Ovary (tissue), 9 donors: Measurements from ENCODE around the gene PAAF1. TPM values are rescaled to one million over a fixed set of nuclear protein-coding genes. Genes with fewer than 3 reads are reported as not detected.

ENCODE experiments used
- DNase-seq, 5 donors: peaks; one replicate each; pipeline ENCODE4 v3.0.0-alpha.2; 2019 to 2020
- H3K27ac ChIP-seq, 2 donors: fragments of 200-600 bp; one replicate each; pipeline versions ENCODE4 v1.5.1 to v1.8.0; 2019 to 2022
- H3K27me3 ChIP-seq: fragments of 200-600 bp; one replicate; pipeline ENCODE4 v1.8.0; 2022
- H3K36me3 ChIP-seq: fragments of 200-600 bp; sonication (generic); one replicate; pipeline ENCODE4 v1.5.1; 2019
- H3K4me1 ChIP-seq: one replicate; pipeline ENCODE4 v1.8.1; 2013; ENCODE audit warnings: mild to moderate bottlenecking, moderate library complexity; ENCODE audit not compliant: insufficient read depth
- H3K4me3 ChIP-seq: fragments of 200-600 bp; sonication (generic); one replicate; pipeline ENCODE4 v1.5.1; 2017
- H3K9me3 ChIP-seq, 2 donors: fragments of 200-600 bp in 1 of 2; sonication (generic) in 1 of 2; one replicate each; pipeline versions ENCODE4 v1.5.1 to v1.8.1; 2013 to 2019; ENCODE audit warnings: mild to moderate bottlenecking in 1 of 2, moderate library complexity in 1 of 2
- CTCF ChIP-seq, 3 donors: fragments of 450-650 bp in 2 of 3; fragments of 200-600 bp in 1 of 3; IDR thresholded peaks; one replicate each; pipeline versions ENCODE4 v1.5.1 to v1.8.0; 2016 to 2022; ENCODE audit warnings: antibody characterized with exemption in 3 of 3, mild to moderate bottlenecking in 1 of 3
- EP300 ChIP-seq: sonication (generic); formaldehyde crosslinking; IDR thresholded peaks from one replicate; pipeline ENCODE4 v1.6.1; 2017; ENCODE audit warnings: antibody characterized with exemption
- POLR2A ChIP-seq: fragments of 450-650 bp; IDR thresholded peaks from one replicate; pipeline ENCODE4 v1.6.1; 2017; ENCODE audit warnings: antibody characterized with exemption, mild to moderate bottlenecking, moderate library complexity
- WGBS, 3 donors: extraction: QIAGEN DNeasy Blood & Tissue Kit in 1 of 3; methylation state at CpG; one replicate each; pipeline versions ENCODE4 v1.1.5 to v1.1.7; 2013 to 2017; 5-methylcytosine and 5-hydroxymethylcytosine counted together
- intact Hi-C, 4 donors: fragments of 100-400 bp; cut with DNase I; formaldehyde crosslinking; loops; one replicate each; pipeline versions ENCODE4 v1.11.0 to v1.15.1; 2022 to 2023
- polyA plus RNA-seq, 2 donors: library from polyadenylated mRNA; stranded (reverse); fragments of 200-250 nt in 1 of 2; fragments of 350-450 nt in 1 of 2; fragmentation: Illumina TruSeq in 1 of 2; extraction: RNeasy Lipid Tissue Mini Kit (QIAGEN cat#74804) in 1 of 2; gene quantifications; one replicate each; pipeline ENCODE4 v1.2.3, GENCODE V29; 2013 to 2014
- total RNA-seq, 7 donors: library from RNA; depleted of rRNA in 2 of 7; stranded (reverse); fragments of >200 nt in 2 of 7; fragmentation: NEBNext Ultra II Directional in 3 of 7; extraction: Animal tissue kit (Norgen Biotek cat#: 25700) in 3 of 7; gene quantifications; one replicate each; pipeline versions ENCODE4 v1.1.0 to v1.2.4, GENCODE V29; 2016 to 2023
- donor health status: DM: no; HTN: no; CAD: no; lungs with moderate emphysema.
- donor health status: DM: no; HTN: no; CAD: no.
- donor health status: Bipolar disorder and iron deficiency.
- donor health status: DM: yes; HTN: yes; CAD: no.
- donor health status: DM: no; HTN: no; CAD: no.
- donor health status: DM: yes; HTN: yes; CAD: no.

The PAAF1 gene
- total and polyA plus RNA-seq, 9 donors: 9.5 to 48.0 (median 18.3) TPM

GRCh38 chr11:73916435-73916834 is 39.6 kb downstream of the PAAF1 start:
- TF ChIP-seq POLR2A: no peak
- TF ChIP-seq CTCF (IDR thresholded peaks at IDR 0.05): no peak
- no peak for TF ChIP-seq EP300
- no peaks in the 10 kb centered on the region for H3K36me3 ChIP-seq
- H3K4me3 ChIP-seq: no peak overlapping the region
- no peaks in the 10 kb centered on the region for H3K4me1 ChIP-seq
- DNase-seq: no peak
- H3K27me3 ChIP-seq: no peaks in the 10 kb centered on the region
- H3K27ac ChIP-seq: no peak overlapping the region
- intact Hi-C loops: no loop called here
- H3K9me3 ChIP-seq: no peaks in the 10 kb centered on the region
- 43 to 68% (median 51%) methylated on average over 1 of the region's 1 CpG for WGBS, 3 donors

DNA sequence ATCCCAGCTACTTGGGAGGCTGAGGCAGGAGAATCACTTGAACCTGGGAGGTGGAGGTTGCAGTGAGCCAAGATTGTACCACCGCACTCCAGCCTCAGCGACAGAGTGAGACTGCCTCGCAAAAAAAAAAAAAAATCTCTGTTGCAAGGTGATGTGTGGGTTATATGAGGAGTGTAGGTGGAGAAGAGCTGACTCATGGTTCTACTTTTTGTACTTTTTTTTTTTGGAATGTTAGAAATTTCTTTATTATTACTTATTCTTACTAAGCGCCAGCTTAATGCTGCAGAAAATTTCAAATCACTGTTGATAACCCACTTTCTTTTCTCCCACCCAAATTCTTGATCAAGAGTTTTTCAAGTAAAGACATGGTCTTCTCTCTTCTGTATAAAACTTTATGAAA is 44.4 kb downstream of the PAAF1 start:
- no peaks in the 10 kb centered on the region for H3K36me3 ChIP-seq
- no peak overlapping the region for H3K27ac ChIP-seq
- no peak overlapping the region for H3K4me3 ChIP-seq
- H3K4me1 ChIP-seq: no peaks in the 10 kb centered on the region
- DNase-seq: no peak
- intact Hi-C loops: no loop called here
- 95 to 96% (median 96%) methylated on average over 4 of the region's 4 CpGs for WGBS, 3 donors
- TF ChIP-seq POLR2A: no peak
- no peak for TF ChIP-seq EP300
- no peak for TF ChIP-seq CTCF (IDR thresholded peaks at IDR 0.05)
- H3K9me3 ChIP-seq: no peaks in the 10 kb centered on the region
- no peaks in the 10 kb centered on the region for H3K27me3 ChIP-seq

GRCh38 chr11:73929388-73929787 is 52.6 kb downstream of the PAAF1 start:
- intact Hi-C loops: no loop called here
- TF ChIP-seq EP300 (no peak), POLR2A (no peak), CTCF (IDR thresholded peaks at IDR 0.05) (no peak)
- H3K9me3 ChIP-seq: no peaks in the 10 kb centered on the region
- WGBS, 3 donors: 91 to 98% (median 96%) methylated on average over 2 of the region's 2 CpGs
- no peak overlapping the region for H3K27ac ChIP-seq
- DNase-seq: no peak
- H3K36me3 ChIP-seq: no peaks in the 10 kb centered on the region
- H3K27me3 ChIP-seq: no peaks in the 10 kb centered on the region
- no peaks in the 10 kb centered on the region for H3K4me1 ChIP-seq
- no peak overlapping the region for H3K4me3 ChIP-seq

DNA sequence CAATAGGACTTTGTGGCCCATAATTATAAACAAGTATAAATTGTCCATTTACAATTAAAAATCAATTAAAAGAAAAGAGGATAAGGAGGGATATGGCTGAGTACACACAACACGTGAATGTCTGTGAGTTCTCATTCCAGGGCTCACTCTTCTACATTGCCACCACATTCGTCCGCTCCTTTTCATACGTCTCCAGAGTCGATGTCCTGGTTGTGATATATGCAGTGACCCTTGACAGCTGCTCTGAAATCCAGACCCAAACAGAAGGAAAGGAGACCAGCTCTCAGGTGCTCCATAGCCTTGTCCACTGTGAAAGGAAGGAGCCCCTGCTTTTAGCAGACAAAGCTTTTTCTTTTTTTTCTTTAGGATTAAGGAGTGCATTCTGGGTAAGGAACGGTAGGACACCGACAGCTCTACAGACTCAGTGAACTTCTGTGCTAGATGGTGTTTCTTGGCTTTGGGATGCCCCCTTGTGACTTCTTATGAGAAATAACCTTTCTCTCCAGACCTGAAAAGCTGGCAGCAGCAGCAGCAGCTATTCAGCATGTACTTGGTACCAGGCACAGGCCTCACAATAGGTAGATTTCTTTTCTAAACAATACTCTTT is 54.3 kb downstream of the PAAF1 start:
- intact Hi-C loops: no loop called here
- TF ChIP-seq CTCF (IDR thresholded peaks at IDR 0.05) (no peak), EP300 (no peak), POLR2A (no peak)
- no peak overlapping the region for H3K27ac ChIP-seq
- H3K27me3 ChIP-seq: no peaks in the 10 kb centered on the region
- no peak overlapping the region for H3K4me3 ChIP-seq
- DNase-seq: no peak
- H3K4me1 ChIP-seq: no peaks in the 10 kb centered on the region
- no peaks in the 10 kb centered on the region for H3K36me3 ChIP-seq
- no peaks in the 10 kb centered on the region for H3K9me3 ChIP-seq
- WGBS, 3 donors: 54 to 59% (median 56%) methylated on average over 7 of the region's 7 CpGs
